Upper lobe of left lung (tissue), 6 donors: ENCODE measurements around the gene PLSCR4. TPM values are rescaled to one million over a fixed set of nuclear protein-coding genes. Genes with fewer than 3 reads are reported as not detected.
A peak's percentile ranks its signal among the peaks of the same experiment; 100 is the strongest.

Experiments used
- ATAC-seq, 2 donors: fragments of 200-7000 bp; cut with Tn5 transposase; one replicate each; pipeline ENCODE4 v1.9.1; 2022; ENCODE audit warnings: mild to moderate bottlenecking in 2 of 2, moderate library complexity in 2 of 2; ENCODE audit not compliant: low FRiP score in 2 of 2
- DNase-seq, 2 donors: peaks; one replicate each; pipeline ENCODE4 v3.0.0-alpha.2; 2019 to 2020
- H3K27ac ChIP-seq, 4 donors: fragments of 200-600 bp; sonication (generic); one replicate each; pipeline ENCODE4 v1.5.1; 2016 to 2019
- H3K27me3 ChIP-seq, 4 donors: fragments of 200-600 bp; sonication (generic); one replicate each; pipeline ENCODE4 v1.5.1; 2017 to 2019
- H3K36me3 ChIP-seq, 4 donors: fragments of 200-600 bp; sonication (generic); one replicate each; pipeline ENCODE4 v1.5.1; 2016 to 2019
- H3K4me1 ChIP-seq, 4 donors: fragments of 200-600 bp; sonication (generic); one replicate each; pipeline ENCODE4 v1.5.1; 2018 to 2019
- H3K4me3 ChIP-seq, 4 donors: fragments of 200-600 bp; sonication (generic); one replicate each; pipeline ENCODE4 v1.5.1; 2017 to 2019; ENCODE audit warnings: mild to moderate bottlenecking in 2 of 4, moderate library complexity in 1 of 4
- H3K9me3 ChIP-seq, 4 donors: fragments of 200-600 bp; sonication (generic); one replicate each; pipeline ENCODE4 v1.5.1; 2018 to 2019
- EP300 ChIP-seq, 4 donors: sonication (generic); formaldehyde crosslinking; IDR thresholded peaks; one replicate each; pipeline ENCODE4 v1.5.1; 2017; ENCODE audit warnings: antibody characterized with exemption in 4 of 4, control low read depth in 2 of 4
- POLR2A ChIP-seq, 4 donors: fragments of 450-650 bp; IDR thresholded peaks; one replicate each; pipeline ENCODE4 v1.5.1; 2016 to 2017; ENCODE audit warnings: antibody characterized with exemption in 4 of 4, mild to moderate bottlenecking in 2 of 4
- POLR2AphosphoS5 ChIP-seq, 2 donors: sonication (generic); formaldehyde crosslinking; IDR thresholded peaks; one replicate each; pipeline ENCODE4 v1.5.1; 2017; ENCODE audit warnings: antibody characterized with exemption in 2 of 2
- WGBS, 2 donors: methylation state at CpG; one replicate each; pipeline ENCODE4 v1.1.5; 2017 to 2018; 5-methylcytosine and 5-hydroxymethylcytosine counted together
- total RNA-seq, 6 donors: library from RNA; depleted of rRNA in 4 of 6; stranded (reverse); fragments of >200 nt in 4 of 6; gene quantifications; one replicate each; pipeline versions ENCODE4 v1.1.0 to v1.2.1, GENCODE V29; 2016 to 2021
- TF ChIP-seq, protein P1 (sequence below), 6 experiments: fragments of 450-650 bp in 4 of 6; fragments of 200-600 bp in 2 of 6; sonication (generic) in 2 of 6; IDR thresholded peaks; one replicate each; pipeline ENCODE4 v1.5.1; 2016 to 2019; ENCODE audit warnings: antibody characterized with exemption in 6 of 6
- donor health status: DM: no; HTN: no; CAD: no; lungs with moderate emphysema.
- donor health status: DM: no; HTN: yes; CAD: no; lungs with severe emphysema.

Gene PLSCR4
- total RNA-seq, 6 donors from 2014 or later = 16.8 to 56.4 (median 37.8) TPM

- H3K9me3 ChIP-seq = no peaks in the 10 kb centered on the region
- peak overlapping the region; percentile 42 to 96 (median 56) for H3K27ac ChIP-seq
- peak overlapping the region in 2 of 4 donors; percentile 5 to 7 for H3K4me3 ChIP-seq
- TF ChIP-seq POLR2AphosphoS5 (IDR thresholded peaks at IDR 0.05) = no peak
- no peak for TF ChIP-seq POLR2A (IDR thresholded peaks at IDR 0.05)
- no peak for TF ChIP-seq EP300 (IDR thresholded peaks at IDR 0.05)
- TF ChIP-seq, protein P1, sequence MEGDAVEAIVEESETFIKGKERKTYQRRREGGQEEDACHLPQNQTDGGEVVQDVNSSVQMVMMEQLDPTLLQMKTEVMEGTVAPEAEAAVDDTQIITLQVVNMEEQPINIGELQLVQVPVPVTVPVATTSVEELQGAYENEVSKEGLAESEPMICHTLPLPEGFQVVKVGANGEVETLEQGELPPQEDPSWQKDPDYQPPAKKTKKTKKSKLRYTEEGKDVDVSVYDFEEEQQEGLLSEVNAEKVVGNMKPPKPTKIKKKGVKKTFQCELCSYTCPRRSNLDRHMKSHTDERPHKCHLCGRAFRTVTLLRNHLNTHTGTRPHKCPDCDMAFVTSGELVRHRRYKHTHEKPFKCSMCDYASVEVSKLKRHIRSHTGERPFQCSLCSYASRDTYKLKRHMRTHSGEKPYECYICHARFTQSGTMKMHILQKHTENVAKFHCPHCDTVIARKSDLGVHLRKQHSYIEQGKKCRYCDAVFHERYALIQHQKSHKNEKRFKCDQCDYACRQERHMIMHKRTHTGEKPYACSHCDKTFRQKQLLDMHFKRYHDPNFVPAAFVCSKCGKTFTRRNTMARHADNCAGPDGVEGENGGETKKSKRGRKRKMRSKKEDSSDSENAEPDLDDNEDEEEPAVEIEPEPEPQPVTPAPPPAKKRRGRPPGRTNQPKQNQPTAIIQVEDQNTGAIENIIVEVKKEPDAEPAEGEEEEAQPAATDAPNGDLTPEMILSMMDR (IDR thresholded peaks at IDR 0.05) = no peak
- WGBS, 2 donors = 48 to 74% methylated on average over 3 of the region's 3 CpGs
- H3K36me3 ChIP-seq = no peaks in the 10 kb centered on the region
- ATAC-seq (no peak), DNase-seq (no peak)
- no peaks in the 10 kb centered on the region for H3K27me3 ChIP-seq
- peaks cover 7 to 27% (median 20%) of the 10 kb centered on the region in 4 donors for H3K4me1 ChIP-seq
Measured at GRCh38 chr3:146156666-146157314, 94.1 kb downstream of the PLSCR4 start.

- Histone ChIP-seq H3K4me3 (peak overlapping the region in 1 of 4 donors; percentile 7), H3K36me3 (no peaks in the 10 kb centered on the region), H3K4me1 (peaks cover 7 to 26% (median 19%) of the 10 kb centered on the region in 4 donors), H3K9me3 (no peaks in the 10 kb centered on the region), H3K27me3 (no peaks in the 10 kb centered on the region), H3K27ac (peak overlapping the region in 3 of 4 donors; percentile 37 to 96 (median 56))
- ATAC-seq (no peak), DNase-seq (no peak)
- 50 to 59% methylated on average over 4 of the region's 4 CpGs for WGBS, 2 donors
- TF ChIP-seq EP300 (IDR thresholded peaks at IDR 0.05) (no peak), POLR2A (IDR thresholded peaks at IDR 0.05) (no peak), POLR2AphosphoS5 (IDR thresholded peaks at IDR 0.05) (no peak)
- TF ChIP-seq, protein P1 (IDR thresholded peaks at IDR 0.05) = no peak
Measured at GRCh38 chr3:146156095-146156494, 94.8 kb downstream of the PLSCR4 start.

GRCh38 chr3:146154995-146155394 is 95.9 kb downstream of the PLSCR4 start:
- peaks cover 7 to 26% (median 19%) of the 10 kb centered on the region in 4 donors for H3K4me1 ChIP-seq
- no peak for DNase-seq
- no peaks in the 10 kb centered on the region for H3K9me3 ChIP-seq
- no peak for ATAC-seq
- H3K27ac ChIP-seq = no peak overlapping the region
- no peak overlapping the region for H3K4me3 ChIP-seq
- 69 to 86% methylated on average over 2 of the region's 2 CpGs for WGBS, 2 donors
- TF ChIP-seq POLR2AphosphoS5 (IDR thresholded peaks at IDR 0.05) = no peak
- no peak for TF ChIP-seq EP300 (IDR thresholded peaks at IDR 0.05)
- TF ChIP-seq, protein P1 (IDR thresholded peaks at IDR 0.05) = no peak
- no peak for TF ChIP-seq POLR2A (IDR thresholded peaks at IDR 0.05)
- no peaks in the 10 kb centered on the region for H3K36me3 ChIP-seq
- no peaks in the 10 kb centered on the region for H3K27me3 ChIP-seq

GRCh38 chr3:146154316-146154715 is 96.6 kb downstream of the PLSCR4 start:
- H3K4me3 ChIP-seq = no peak overlapping the region
- no peaks in the 10 kb centered on the region for H3K36me3 ChIP-seq
- ATAC-seq (no peak), DNase-seq (no peak)
- WGBS, 2 donors = 93 to 98% methylated on average over 1 of the region's 1 CpG
- H3K27ac ChIP-seq = no peak overlapping the region
- H3K4me1 ChIP-seq = peaks cover 7 to 25% (median 19%) of the 10 kb centered on the region in 4 donors
- no peaks in the 10 kb centered on the region for H3K9me3 ChIP-seq
- no peak for TF ChIP-seq POLR2AphosphoS5 (IDR thresholded peaks at IDR 0.05)
- TF ChIP-seq, protein P1 (IDR thresholded peaks at IDR 0.05) = no peak
- TF ChIP-seq POLR2A (IDR thresholded peaks at IDR 0.05) = no peak
- H3K27me3 ChIP-seq = no peaks in the 10 kb centered on the region

- 73 to 89% methylated on average over 4 of the region's 4 CpGs for whole genome bisulfite sequencing, 2 donors
- Histone ChIP-seq H3K27ac (no peak overlapping the region), H3K36me3 (no peaks in the 10 kb centered on the region), H3K27me3 (no peaks in the 10 kb centered on the region), H3K4me1 (peaks cover 7 to 21% (median 19%) of the 10 kb centered on the region in 4 donors), H3K9me3 (no peaks in the 10 kb centered on the region), H3K4me3 (no peak overlapping the region)
- no peak for DNase-seq
- no peak for ATAC-seq
- no peak for TF ChIP-seq POLR2A (IDR thresholded peaks at IDR 0.05)
- TF ChIP-seq EP300 (IDR thresholded peaks at IDR 0.05) = no peak
- no peak for TF ChIP-seq POLR2AphosphoS5 (IDR thresholded peaks at IDR 0.05)
- TF ChIP-seq, protein P1 (IDR thresholded peaks at IDR 0.05) = no peak
Measured at GRCh38 chr3:146153429-146153828, 97.5 kb downstream of the PLSCR4 start.
